Panc1 (cell line): Measurements from ENCODE around the gene CTSS. TPM values are rescaled to one million over a fixed set of nuclear protein-coding genes. Genes with fewer than 3 reads are reported as not detected.

Experiments
- ATAC-seq: fragments of 200-7000 bp; cut with Tn5 transposase; 2 replicates; pipeline ENCODE4 v1.9.1; 2020; ENCODE audit warnings: mild to moderate bottlenecking, moderate library complexity
- BruUV-seq: library from RNA; stranded (reverse); fragments of 400-500 nt; replicated peaks from 2 replicates; lab custom pipeline; 2021; lab: Mats Ljungman, UMichigan
- CTCF ChIA-PET: fragments of 300-600 bp; sonication (Branson Sonifier 250); formaldehyde crosslinking; loops from one replicate; lab custom pipeline; 2022; ENCODE audit warnings: antibody characterized with exemption; lab: Charles Lee
- POLR2A ChIA-PET: fragments of 300-600 bp; sonication (Branson Sonifier 250); formaldehyde crosslinking; loops from one replicate; lab custom pipeline; 2022; ENCODE audit warnings: antibody characterized with exemption; lab: Charles Lee
- DNase-seq: peaks from one replicate; pipeline ENCODE4 v3.0.0-alpha.2; 2010; ENCODE audit warnings: low read depth, low spot score
- H3K27ac ChIP-seq: 2 replicates; pipeline ENCODE4 v1.5.1; 2011; ENCODE audit warnings: mild to moderate bottlenecking, low read length, inconsistent platforms
- H3K27me3 ChIP-seq: fragments of 200-500 bp; sonication (Bioruptor generic); 2 replicates; pipeline ENCODE4 v1.6.0; 2014; ENCODE audit warnings: low read length, inconsistent platforms; ENCODE audit not compliant: control insufficient read depth, insufficient read depth
- H3K36me3 ChIP-seq: fragments of 200-500 bp; sonication (Bioruptor generic); 2 replicates; pipeline ENCODE4 v1.5.1; 2014; ENCODE audit warnings: inconsistent platforms, mild to moderate bottlenecking, low read length, moderate library complexity; ENCODE audit not compliant: control insufficient read depth, insufficient read depth
- H3K4me1 ChIP-seq: 2 replicates; pipeline ENCODE4 v1.5.1; 2011; ENCODE audit warnings: inconsistent platforms, mild to moderate bottlenecking, low read length, moderate library complexity; ENCODE audit not compliant: control insufficient read depth, insufficient read depth
- H3K4me3 ChIP-seq, 2 experiments: 2 replicates each; pipeline ENCODE4 v1.5.1; 2011 to 2012; ENCODE audit warnings: low read depth in 2 of 2, low read length in 2 of 2, mild to moderate bottlenecking in 2 of 2, inconsistent platforms in 1 of 2, moderate library complexity in 1 of 2
- H3K9me3 ChIP-seq: fragments of 200-500 bp; sonication (Bioruptor generic); 2 replicates; pipeline ENCODE4 v1.5.1; 2014; ENCODE audit warnings: low read depth, mild to moderate bottlenecking, inconsistent platforms, low read length, moderate library complexity; ENCODE audit not compliant: control insufficient read depth, insufficient read depth
- POLR2AphosphoS5 ChIP-seq: IDR thresholded peaks from 2 replicates; pipeline ENCODE4 v1.6.1; 2012; ENCODE audit warnings: mild to moderate bottlenecking, low read depth, low read length, moderate library complexity
- SIN3A ChIP-seq: IDR thresholded peaks from 2 replicates; pipeline ENCODE4 v1.6.1; 2012; ENCODE audit warnings: low read depth, mild to moderate bottlenecking, low read length, moderate library complexity, borderline replicate concordance; ENCODE audit not compliant: insufficient read depth
- TCF7L2 ChIP-seq: IDR thresholded peaks from 2 replicates; pipeline ENCODE4 v1.6.1; 2011; ENCODE audit warnings: mild to moderate bottlenecking, low read depth, low read length, inconsistent platforms
- in situ Hi-C: cut with HindIII; loops from 2 replicates; pipeline ENCODE4 v1.10.0; 2016; ENCODE audit warnings: low sequenced_read_pairs, low pct_unique_long_range_greater_than_20kb
- intact Hi-C: fragments of 100-400 bp; cut with micrococcal nuclease; formaldehyde crosslinking; loops from one replicate; pipeline ENCODE4 v1.10.0; 2022; ENCODE audit not compliant: unreplicated experiment
- total RNA-seq: library from RNA; stranded (reverse); gene quantifications from one replicate; pipeline ENCODE4 v1.2.1, GENCODE V29; 2021; ENCODE audit not compliant: unreplicated experiment
- TF ChIP-seq, protein P1 (sequence below): fragments of 450-650 bp; IDR thresholded peaks from 2 replicates; pipeline ENCODE4 v1.5.1; 2017; ENCODE audit warnings: mild to moderate bottlenecking
- TF ChIP-seq, protein P2 (sequence below), 2 experiments: IDR thresholded peaks; 2 replicates each; pipeline ENCODE4 v1.6.1; 2011 to 2012; ENCODE audit warnings: low read depth in 2 of 2, control low read depth in 1 of 2, low read length in 1 of 2, mild to moderate bottlenecking in 1 of 2, moderate library complexity in 1 of 2; ENCODE audit not compliant: insufficient read depth in 1 of 2

The CTSS gene
- total RNA-seq, 1 experiment from 2014 or later, result 5.1 TPM

DNA sequence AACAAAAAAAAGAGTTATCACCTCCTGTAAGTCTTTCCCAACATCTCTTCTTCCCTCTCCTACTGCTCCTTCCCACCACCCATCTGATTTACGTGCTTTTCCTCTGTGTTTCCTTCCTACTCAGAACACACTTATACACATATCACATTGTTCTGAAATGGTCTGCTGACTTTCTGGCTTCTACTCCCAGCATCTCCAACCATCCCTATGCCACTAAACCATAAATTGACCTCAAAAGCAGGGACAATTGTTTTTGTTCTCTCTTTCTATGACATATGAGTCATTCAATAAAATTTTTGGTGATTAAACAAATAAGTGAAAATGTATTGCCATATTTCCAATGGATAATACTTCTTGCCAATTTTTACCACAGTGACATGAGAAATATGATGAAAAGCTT, 76.8 kb downstream of the CTSS start:
- DNase-seq, result no peak
- BruUV-seq, result no TSS peak
- POLR2A ChIA-PET, result no interaction called here
- CTCF ChIA-PET, result no interaction called here
- TF ChIP-seq, protein P1, sequence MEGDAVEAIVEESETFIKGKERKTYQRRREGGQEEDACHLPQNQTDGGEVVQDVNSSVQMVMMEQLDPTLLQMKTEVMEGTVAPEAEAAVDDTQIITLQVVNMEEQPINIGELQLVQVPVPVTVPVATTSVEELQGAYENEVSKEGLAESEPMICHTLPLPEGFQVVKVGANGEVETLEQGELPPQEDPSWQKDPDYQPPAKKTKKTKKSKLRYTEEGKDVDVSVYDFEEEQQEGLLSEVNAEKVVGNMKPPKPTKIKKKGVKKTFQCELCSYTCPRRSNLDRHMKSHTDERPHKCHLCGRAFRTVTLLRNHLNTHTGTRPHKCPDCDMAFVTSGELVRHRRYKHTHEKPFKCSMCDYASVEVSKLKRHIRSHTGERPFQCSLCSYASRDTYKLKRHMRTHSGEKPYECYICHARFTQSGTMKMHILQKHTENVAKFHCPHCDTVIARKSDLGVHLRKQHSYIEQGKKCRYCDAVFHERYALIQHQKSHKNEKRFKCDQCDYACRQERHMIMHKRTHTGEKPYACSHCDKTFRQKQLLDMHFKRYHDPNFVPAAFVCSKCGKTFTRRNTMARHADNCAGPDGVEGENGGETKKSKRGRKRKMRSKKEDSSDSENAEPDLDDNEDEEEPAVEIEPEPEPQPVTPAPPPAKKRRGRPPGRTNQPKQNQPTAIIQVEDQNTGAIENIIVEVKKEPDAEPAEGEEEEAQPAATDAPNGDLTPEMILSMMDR, result no peak
- TF ChIP-seq SIN3A, result no peak
- TF ChIP-seq, protein P2, sequence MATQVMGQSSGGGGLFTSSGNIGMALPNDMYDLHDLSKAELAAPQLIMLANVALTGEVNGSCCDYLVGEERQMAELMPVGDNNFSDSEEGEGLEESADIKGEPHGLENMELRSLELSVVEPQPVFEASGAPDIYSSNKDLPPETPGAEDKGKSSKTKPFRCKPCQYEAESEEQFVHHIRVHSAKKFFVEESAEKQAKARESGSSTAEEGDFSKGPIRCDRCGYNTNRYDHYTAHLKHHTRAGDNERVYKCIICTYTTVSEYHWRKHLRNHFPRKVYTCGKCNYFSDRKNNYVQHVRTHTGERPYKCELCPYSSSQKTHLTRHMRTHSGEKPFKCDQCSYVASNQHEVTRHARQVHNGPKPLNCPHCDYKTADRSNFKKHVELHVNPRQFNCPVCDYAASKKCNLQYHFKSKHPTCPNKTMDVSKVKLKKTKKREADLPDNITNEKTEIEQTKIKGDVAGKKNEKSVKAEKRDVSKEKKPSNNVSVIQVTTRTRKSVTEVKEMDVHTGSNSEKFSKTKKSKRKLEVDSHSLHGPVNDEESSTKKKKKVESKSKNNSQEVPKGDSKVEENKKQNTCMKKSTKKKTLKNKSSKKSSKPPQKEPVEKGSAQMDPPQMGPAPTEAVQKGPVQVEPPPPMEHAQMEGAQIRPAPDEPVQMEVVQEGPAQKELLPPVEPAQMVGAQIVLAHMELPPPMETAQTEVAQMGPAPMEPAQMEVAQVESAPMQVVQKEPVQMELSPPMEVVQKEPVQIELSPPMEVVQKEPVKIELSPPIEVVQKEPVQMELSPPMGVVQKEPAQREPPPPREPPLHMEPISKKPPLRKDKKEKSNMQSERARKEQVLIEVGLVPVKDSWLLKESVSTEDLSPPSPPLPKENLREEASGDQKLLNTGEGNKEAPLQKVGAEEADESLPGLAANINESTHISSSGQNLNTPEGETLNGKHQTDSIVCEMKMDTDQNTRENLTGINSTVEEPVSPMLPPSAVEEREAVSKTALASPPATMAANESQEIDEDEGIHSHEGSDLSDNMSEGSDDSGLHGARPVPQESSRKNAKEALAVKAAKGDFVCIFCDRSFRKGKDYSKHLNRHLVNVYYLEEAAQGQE (IDR thresholded peaks at IDR 0.05; ENCODE audit: insufficient read depth in 1 of 2, low read depth in 2 of 2, low read length in 1 of 2), result no peak
- no peaks in the 10 kb centered on the region for H3K4me1 ChIP-seq
- H3K9me3 ChIP-seq, result no peaks in the 10 kb centered on the region
- no peak overlapping the region for H3K4me3 ChIP-seq
- no peaks in the 10 kb centered on the region for H3K27me3 ChIP-seq
- H3K36me3 ChIP-seq, result peaks cover 16% of the 10 kb centered on the region
- no peak for ATAC-seq
- intact Hi-C loops, result no loop called here
- in situ Hi-C loops, result no loop called here
- H3K27ac ChIP-seq, result no peak overlapping the region

DNA sequence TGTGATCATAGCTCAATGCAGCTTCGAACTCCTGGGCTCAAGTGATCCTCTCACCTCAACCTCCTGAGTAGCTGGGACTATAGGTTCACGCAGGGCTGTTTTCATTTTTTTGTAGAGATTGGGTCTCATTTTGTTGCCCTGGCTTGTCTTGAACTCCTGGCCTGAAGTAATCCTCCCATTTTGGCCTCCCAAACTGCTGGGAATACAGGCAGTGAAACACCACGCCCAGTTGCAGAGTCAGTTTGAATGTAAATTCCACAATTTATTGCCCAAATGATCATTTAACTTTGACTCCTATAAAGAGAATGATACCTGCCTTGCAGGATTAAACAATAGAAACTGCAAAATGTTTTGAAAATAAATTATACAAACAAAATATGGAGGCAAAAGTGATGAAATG, 79.3 kb downstream of the CTSS start:
- in situ Hi-C loops, result no loop called here
- no peak for TF ChIP-seq TCF7L2
- TF ChIP-seq, protein P1, result no peak
- ChIA-PET CTCF (no interaction called here), POLR2A (interaction anchor here (0.6 kb wide), 2 partner anchors 131 to 253 kb away, joined by 4 to 9 read pairs; no protein-coding TSS in a partner anchor)
- Histone ChIP-seq H3K4me1 (no peaks in the 10 kb centered on the region), H3K9me3 (no peaks in the 10 kb centered on the region), H3K27ac (no peak overlapping the region), H3K4me3 (no peak overlapping the region), H3K36me3 (no peaks in the 10 kb centered on the region), H3K27me3 (no peaks in the 10 kb centered on the region)
- no peak for DNase-seq
- no TSS peak for BruUV-seq
- intact Hi-C loops, result no loop called here
- no peak for ATAC-seq

DNA sequence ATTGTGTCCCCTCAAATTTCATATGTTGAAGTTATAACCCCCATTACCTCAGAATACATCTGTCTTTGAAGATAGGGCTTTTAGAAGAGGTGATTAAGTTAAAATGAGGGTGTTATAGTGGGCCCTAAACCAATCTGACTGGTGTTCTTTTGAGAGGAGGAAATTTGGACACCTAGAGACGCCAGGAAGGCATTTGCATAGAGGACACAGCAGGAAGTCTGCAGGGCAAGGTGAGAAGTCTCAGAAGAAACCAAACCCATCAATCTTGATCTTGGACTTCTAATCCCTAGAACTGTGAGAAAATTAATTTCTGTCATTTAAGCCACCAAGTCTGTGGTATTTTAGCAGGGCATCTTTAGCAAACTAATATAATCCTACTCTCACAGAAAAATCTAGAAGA, 81.7 kb downstream of the CTSS start:
- H3K4me1 ChIP-seq, result no peaks in the 10 kb centered on the region
- ATAC-seq (no peak), DNase-seq (no peak)
- in situ Hi-C loops (no loop called here), intact Hi-C loops (no loop called here)
- no peak overlapping the region for H3K27ac ChIP-seq
- no peak overlapping the region for H3K4me3 ChIP-seq
- BruUV-seq, result no TSS peak
- ChIA-PET CTCF (no interaction called here), POLR2A (no interaction called here)
- no peaks in the 10 kb centered on the region for H3K36me3 ChIP-seq
- TF ChIP-seq, protein P2 (IDR thresholded peaks at IDR 0.05; ENCODE audit: insufficient read depth in 1 of 2, low read depth in 2 of 2, low read length in 1 of 2), result no peak
- TF ChIP-seq POLR2AphosphoS5 (no peak), SIN3A (no peak), TCF7L2 (no peak)
- TF ChIP-seq, protein P1, result no peak
- no peaks in the 10 kb centered on the region for H3K9me3 ChIP-seq
- H3K27me3 ChIP-seq, result no peaks in the 10 kb centered on the region
